Heart right ventricle (tissue), 16 donors: ENCODE results near the gene FFAR1. TPM values are rescaled to one million over a fixed set of nuclear protein-coding genes. Genes with fewer than 3 reads are reported as not detected.

ENCODE experiments used
- ATAC-seq, 8 donors: fragments of 200-7000 bp; cut with Tn5 transposase; one replicate each; pipeline ENCODE4 v1.9.1; 2020; ENCODE audit warnings: mild to moderate bottlenecking in 8 of 8, moderate library complexity in 8 of 8, moderate number of reproducible peaks in 1 of 8
- DNase-seq, 2 donors: peaks; one replicate each; pipeline ENCODE4 v3.0.0-alpha.2; 2020
- H3K27ac ChIP-seq, 10 donors: fragments of 200-600 bp; sonication (generic) in 2 of 10; one replicate each; pipeline versions ENCODE4 v1.5.0 to v1.8.0; 2020 to 2022; ENCODE audit warnings: mild to moderate bottlenecking in 3 of 10
- H3K27me3 ChIP-seq, 7 donors: fragments of 200-600 bp; one replicate each; pipeline ENCODE4 v1.8.0; 2021 to 2022; ENCODE audit warnings: mild to moderate bottlenecking in 2 of 7
- H3K36me3 ChIP-seq, 9 donors: fragments of 200-600 bp; sonication (generic) in 1 of 9; one replicate each; pipeline versions ENCODE4 v1.5.0 to v1.8.0; 2020 to 2022; ENCODE audit warnings: mild to moderate bottlenecking in 2 of 9
- H3K4me1 ChIP-seq, 9 donors: fragments of 200-600 bp; sonication (generic) in 1 of 9; one replicate each; pipeline versions ENCODE4 v1.5.0 to v1.8.0; 2020 to 2022; ENCODE audit warnings: mild to moderate bottlenecking in 4 of 9
- H3K4me3 ChIP-seq, 10 donors: fragments of 200-600 bp; sonication (generic) in 2 of 10; one replicate each; pipeline versions ENCODE4 v1.5.0 to v1.8.0; 2020 to 2022; ENCODE audit warnings: mild to moderate bottlenecking in 7 of 10, moderate library complexity in 2 of 10
- H3K9me3 ChIP-seq, 11 donors: fragments of 200-600 bp in 10 of 11; sonication (generic) in 2 of 11; one replicate each; pipeline versions ENCODE4 v1.5.0 to v1.8.0; 2013 to 2022; ENCODE audit warnings: mild to moderate bottlenecking in 2 of 11, control low read depth in 1 of 11, moderate library complexity in 1 of 11
- CTCF ChIP-seq, 9 donors: fragments of 200-600 bp; sonication (generic) in 2 of 9; IDR thresholded peaks; one replicate each; pipeline versions ENCODE4 v1.5.0 to v1.8.0; 2021 to 2022; ENCODE audit warnings: antibody characterized with exemption in 9 of 9, mild to moderate bottlenecking in 5 of 9, moderate library complexity in 1 of 9
- WGBS, 2 donors: extraction: QIAGEN DNeasy Blood & Tissue Kit; methylation state at CpG; one replicate each; pipeline ENCODE4 v1.1.7; 2013; ENCODE audit warnings: inconsistent platforms in 1 of 2; 5-methylcytosine and 5-hydroxymethylcytosine counted together
- intact Hi-C, 10 donors: fragments of 100-400 bp; cut with DNase I; formaldehyde crosslinking; loops; one replicate each; pipeline versions ENCODE4 v1.11.1 to v1.14.2; 2022
- polyA plus RNA-seq, 2 donors: library from polyadenylated mRNA; stranded (reverse); fragments of 200-250 nt; gene quantifications; one replicate each; pipeline ENCODE4 v1.2.3, GENCODE V29; 2013
- total RNA-seq, 10 donors: library from RNA; stranded (reverse); fragmentation: NEBNext Ultra II Directional in 3 of 10; extraction: Animal tissue kit (Norgen Biotek cat#: 25700) in 3 of 10; gene quantifications; one replicate each; pipeline versions ENCODE4 v1.2.1 to v1.2.4, GENCODE V29; 2021 to 2023
- donor health status: Arrhythmogenic right ventricular cardiomyopathy.
- donor health status: ischemic (EF 13 %, LVEDD 7.1; RV severe dilation, severe dysfunction).
- donor health status: healthy with polysubstance abuse.
- donor health status: DM: no; HTN: yes; CAD: no.
- donor health status: DM: no; HTN: no; CAD: no.
- donor health status: ischemic (EF 25% LVEDD 6.9; RV normal size, moderate dysfunction).
- donor health status: ischemic (EF 25% LVEDD 5.7; RV mildly dilated, moderate dysfunction).
- donor health status: healthy.
- donor health status: DM: yes; HTN: yes; CAD: no.
- donor health status: Ischemic cardiomyopathy.
- donor health status: ischemic (EF 35%, LVEDD 5.7; RV mildly dilated, moderate dysfunction).
- donor health status: nonischemic (EF 11% LVEDD 7.7; RV severe dilation, severe dysfunction).
- donor health status: DM: yes; HTN: yes; CAD: no.
- donor health status: PGD.
- donor health status: ischemic (EF 29% LVEDD 5.4; RV normal size, mild dysfunction).
- donor health status: nonischemic (EF 23%, LVEDD 6.1; RV moderate dilation, normal function).

FFAR1 gene
- total and polyA plus RNA-seq, 12 donors: not detected

GRCh38 chr19:35308910-35309309 lies 38.8 kb upstream of the FFAR1 start:
- DNase-seq: no peak
- peaks cover 0 to 9% (median 0%) of the 10 kb centered on the region in 7 donors for H3K27me3 ChIP-seq
- TF ChIP-seq CTCF (IDR thresholded peaks at IDR 0.05): no peak
- H3K27ac ChIP-seq: peak overlapping the region in 1 of 10 donors; percentile 37
- intact Hi-C loops: no loop called here
- WGBS, 2 donors: 87 to 96% methylated on average over 7 of the region's 7 CpGs
- no peak for ATAC-seq
- no peaks in the 10 kb centered on the region for H3K36me3 ChIP-seq
- no peak overlapping the region for H3K4me3 ChIP-seq
- no peaks in the 10 kb centered on the region for H3K9me3 ChIP-seq
- H3K4me1 ChIP-seq: peaks cover 0 to 15% (median 0%) of the 10 kb centered on the region in 9 donors

DNA sequence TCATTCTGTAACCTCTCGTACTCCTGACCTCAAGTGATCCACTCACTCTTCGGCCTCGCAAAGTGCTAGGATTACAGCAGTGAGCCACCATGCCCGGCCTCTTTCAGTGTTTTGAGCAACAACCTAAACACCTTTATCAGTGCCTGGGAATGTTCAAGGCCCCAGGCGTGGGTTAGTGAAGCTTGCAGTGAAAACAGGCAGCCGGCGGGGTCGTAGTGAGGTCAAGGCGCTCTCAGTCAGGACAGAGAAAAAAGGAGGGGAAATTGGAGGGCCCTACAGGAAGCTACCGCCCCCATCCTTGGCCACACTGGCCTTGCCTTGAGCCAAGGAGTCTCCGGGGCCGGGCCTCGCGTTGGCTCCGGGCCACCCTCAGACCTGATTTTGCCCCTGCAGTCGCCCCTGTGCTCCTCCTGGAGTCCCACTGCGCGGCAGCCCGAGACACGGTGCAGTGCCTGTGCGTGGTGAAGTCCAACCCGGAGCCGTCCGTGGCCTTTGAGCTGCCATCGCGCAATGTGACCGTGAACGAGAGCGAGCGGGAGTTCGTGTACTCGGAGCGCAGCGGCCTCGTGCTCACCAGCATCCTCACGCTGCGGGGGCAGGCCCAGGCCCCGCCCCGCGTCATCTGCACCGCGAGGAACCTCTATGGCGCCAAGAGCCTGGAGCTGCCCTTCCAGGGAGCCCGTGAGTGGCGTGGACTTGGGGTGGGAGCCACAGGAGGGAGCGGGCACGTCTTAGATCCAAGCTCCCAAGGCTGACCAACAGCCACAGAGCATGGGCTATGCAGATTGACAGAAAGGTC lies 38.0 kb upstream of the FFAR1 start:
- Histone ChIP-seq H3K27me3 (peaks cover 0 to 2% (median 0%) of the 10 kb centered on the region in 7 donors), H3K27ac (peak overlapping the region in 2 of 10 donors; percentile 37 to 39), H3K36me3 (no peaks in the 10 kb centered on the region), H3K4me3 (peak overlapping the region in 2 of 10 donors; percentile 11 to 20), H3K9me3 (no peaks in the 10 kb centered on the region), H3K4me1 (peaks cover 0 to 15% (median 0%) of the 10 kb centered on the region in 9 donors)
- intact Hi-C loops: no loop called here
- WGBS, 2 donors: 69 to 74% methylated on average over 47 of the region's 47 CpGs
- DNase-seq (peak in 1 of 2 donors; percentile 55), ATAC-seq (peak in 7 of 8 donors; percentile 50 to 89 (median 79))
- TF ChIP-seq CTCF (IDR thresholded peaks at IDR 0.05): no peak

- no peak for TF ChIP-seq CTCF (IDR thresholded peaks at IDR 0.05)
- WGBS, 2 donors: 90 to 94% methylated on average over 12 of the region's 12 CpGs
- Histone ChIP-seq H3K27ac (no peak overlapping the region), H3K4me1 (peaks cover 0 to 15% (median 0%) of the 10 kb centered on the region in 9 donors), H3K36me3 (no peaks in the 10 kb centered on the region), H3K27me3 (no peaks in the 10 kb centered on the region), H3K4me3 (peak overlapping the region in 2 of 10 donors; percentile 11 to 20), H3K9me3 (no peaks in the 10 kb centered on the region)
- intact Hi-C loops: no loop called here
- DNase-seq (no peak), ATAC-seq (peak in 1 of 8 donors; percentile 13)
Observed at GRCh38 chr19:35310331-35310730, 37.4 kb upstream of the FFAR1 start.

DNA sequence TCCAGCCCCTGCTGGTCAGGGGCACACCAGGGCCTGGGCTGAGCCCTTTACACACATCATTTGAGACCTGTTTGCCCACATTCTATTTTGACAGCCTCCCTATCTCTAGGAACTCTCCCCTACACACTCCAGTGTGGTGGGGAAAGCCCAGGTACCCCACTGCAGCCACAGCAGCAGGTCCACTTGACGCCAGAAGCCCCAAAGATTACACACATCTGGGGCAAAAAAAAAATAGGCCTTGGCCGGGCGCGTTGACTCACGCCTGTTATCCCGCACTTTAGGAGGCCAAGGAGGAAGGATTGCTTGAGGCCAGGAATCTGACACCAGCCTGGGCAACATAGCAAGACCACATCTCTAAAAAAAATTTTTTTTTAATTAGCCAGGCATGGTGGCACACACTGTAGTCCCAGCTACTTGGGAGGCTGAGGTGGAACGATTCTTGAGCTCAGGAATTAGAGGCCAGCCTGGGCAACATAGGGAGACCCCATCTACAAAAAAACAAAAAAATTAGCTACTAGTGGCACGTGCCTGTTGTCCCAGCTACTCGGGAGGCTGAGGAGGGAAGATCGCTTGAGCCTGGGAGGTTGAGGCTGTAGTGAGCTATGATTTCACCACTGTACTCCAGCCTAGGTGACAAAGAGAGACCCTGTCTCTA lies 36.8 kb upstream of the FFAR1 start:
- intact Hi-C loops: no loop called here
- H3K27ac ChIP-seq: no peak overlapping the region
- no peaks in the 10 kb centered on the region for H3K36me3 ChIP-seq
- peaks cover 0 to 15% (median 0%) of the 10 kb centered on the region in 9 donors for H3K4me1 ChIP-seq
- WGBS, 2 donors: 95 to 97% methylated on average over 10 of the region's 10 CpGs
- H3K9me3 ChIP-seq: no peaks in the 10 kb centered on the region
- no peak for ATAC-seq
- H3K4me3 ChIP-seq: no peak overlapping the region
- TF ChIP-seq CTCF (IDR thresholded peaks at IDR 0.05): no peak
- DNase-seq: no peak
- no peaks in the 10 kb centered on the region for H3K27me3 ChIP-seq
